Tibial artery (tissue), 4 donors: ENCODE data around the gene ATAD3A.

ENCODE experiments used
- DNase-seq, 2 donors: peaks; one replicate each; pipeline ENCODE4 v3.0.0-alpha.2; 2019
- H3K27ac ChIP-seq, 2 donors: fragments of 200-600 bp; sonication (generic) in 1 of 2; 1 replicate in 1 of 2; 2 replicates in 1 of 2; pipeline ENCODE4 v1.5.1; 2018 to 2019; ENCODE audit warnings: mild to moderate bottlenecking in 1 of 2
- H3K27me3 ChIP-seq, 2 donors: fragments of 200-600 bp; sonication (generic) in 1 of 2; one replicate each; pipeline versions ENCODE4 v1.5.1 to v1.6.0; 2016 to 2019
- H3K36me3 ChIP-seq, 3 donors: fragments of 200-600 bp; sonication (generic) in 2 of 3; one replicate each; pipeline ENCODE4 v1.5.1; 2016 to 2019; ENCODE audit warnings: mild to moderate bottlenecking in 2 of 3
- H3K4me1 ChIP-seq, 4 donors: fragments of 200-600 bp; sonication (generic) in 2 of 4; 1 replicate in 3 of 4; 2 replicates in 1 of 4; pipeline ENCODE4 v1.5.1; 2016 to 2019
- H3K4me3 ChIP-seq, 2 donors: fragments of 200-600 bp; sonication (generic) in 1 of 2; 1 replicate in 1 of 2; 2 replicates in 1 of 2; pipeline ENCODE4 v1.5.1; 2018 to 2019; ENCODE audit warnings: mild to moderate bottlenecking in 2 of 2
- H3K9me3 ChIP-seq, 3 donors: fragments of 200-600 bp; sonication (generic) in 1 of 3; one replicate each; pipeline ENCODE4 v1.5.1; 2016 to 2019
- CTCF ChIP-seq, 2 experiments: fragments of 200-600 bp in 1 of 2; fragments of 450-650 bp in 1 of 2; IDR thresholded peaks; one replicate each; pipeline ENCODE4 v1.5.1; 2017 to 2019; ENCODE audit warnings: antibody characterized with exemption in 2 of 2, mild to moderate bottlenecking in 1 of 2, moderate library complexity in 1 of 2
- intact Hi-C: fragments of 100-400 bp; cut with DNase I; formaldehyde crosslinking; loops from one replicate; pipeline ENCODE4 v1.15.0; 2023; ENCODE audit warnings: low total_unique reads

ATAD3A gene

GRCh38 chr1:1565340-1565739 is 53.4 kb downstream of the ATAD3A start:
- intact Hi-C loops, result no loop called here
- Histone ChIP-seq H3K4me3 (no peak overlapping the region), H3K9me3 (no peaks in the 10 kb centered on the region), H3K27me3 (no peaks in the 10 kb centered on the region), H3K36me3 (peaks cover 27 to 73% (median 52%) of the 10 kb centered on the region in 3 donors), H3K4me1 (peaks cover 0 to 22% (median 13%) of the 10 kb centered on the region in 4 donors), H3K27ac (no peak overlapping the region)
- TF ChIP-seq CTCF (IDR thresholded peaks at IDR 0.05), result no peak
- DNase-seq, result no peak

GRCh38 chr1:1567152-1567875 is 55.4 kb downstream of the ATAD3A start:
- Histone ChIP-seq H3K4me1 (peaks cover 0 to 36% (median 18%) of the 10 kb centered on the region in 4 donors), H3K4me3 (no peak overlapping the region), H3K27me3 (no peaks in the 10 kb centered on the region), H3K36me3 (peaks cover 25 to 59% (median 32%) of the 10 kb centered on the region in 3 donors), H3K9me3 (no peaks in the 10 kb centered on the region), H3K27ac (no peak overlapping the region)
- DNase-seq, result no peak
- no peak for TF ChIP-seq CTCF (IDR thresholded peaks at IDR 0.05)
- intact Hi-C loops, result no loop called here

GRCh38 chr1:1567891-1568291 is 55.9 kb downstream of the ATAD3A start:
- intact Hi-C loops, result no loop called here
- no peak for DNase-seq
- Histone ChIP-seq H3K36me3 (peaks cover 19 to 53% (median 27%) of the 10 kb centered on the region in 3 donors), H3K9me3 (no peaks in the 10 kb centered on the region), H3K4me1 (peaks cover 0 to 42% (median 21%) of the 10 kb centered on the region in 4 donors), H3K4me3 (no peak overlapping the region), H3K27ac (no peak overlapping the region), H3K27me3 (no peaks in the 10 kb centered on the region)
- no peak for TF ChIP-seq CTCF (IDR thresholded peaks at IDR 0.05)

- Histone ChIP-seq H3K4me3 (no peak overlapping the region), H3K9me3 (no peaks in the 10 kb centered on the region), H3K36me3 (peaks cover 5 to 39% (median 13%) of the 10 kb centered on the region in 3 donors), H3K27me3 (no peaks in the 10 kb centered on the region), H3K27ac (no peak overlapping the region), H3K4me1 (peaks cover 0 to 50% (median 26%) of the 10 kb centered on the region in 4 donors)
- DNase-seq, result no peak
- no peak for TF ChIP-seq CTCF (IDR thresholded peaks at IDR 0.05)
- intact Hi-C loops, result no loop called here
Observed at GRCh38 chr1:1569341-1569740, 57.4 kb downstream of the ATAD3A start.

- TF ChIP-seq CTCF (IDR thresholded peaks at IDR 0.05), result no peak
- Histone ChIP-seq H3K27me3 (no peaks in the 10 kb centered on the region), H3K36me3 (peaks cover 0 to 15% (median 0%) of the 10 kb centered on the region in 3 donors), H3K27ac (peak overlapping the region; percentile 98), H3K9me3 (no peaks in the 10 kb centered on the region), H3K4me3 (peak overlapping the region; percentile 81 to 95), H3K4me1 (peaks cover 0 to 47% (median 25%) of the 10 kb centered on the region in 4 donors)
- peak in 1 of 2 donors; percentile 78 for DNase-seq
- intact Hi-C loops, result loop anchor here (2.0 kb wide), 1 partner anchor 41 kb away; the partner anchor contains the start of gene MIB2
Observed at GRCh38 chr1:1573843-1574720, 62.1 kb downstream of the ATAD3A start.
